CD4-positive, alpha-beta T cell treated with Interleukin-4 for 1 hour (primary cell): ENCODE measurements around the gene DPH1.
"Not testable (repeated sequence)": the region's sequence is repeated elsewhere in the genome, so short reads cannot be mapped to it uniquely, and the experiment has no call there.

Experiments used
- DNase-seq, 2 donors: peaks; one replicate each; pipeline ENCODE4 v3.0.0-alpha.2; 2020 to 2022

The DPH1 gene

DNA sequence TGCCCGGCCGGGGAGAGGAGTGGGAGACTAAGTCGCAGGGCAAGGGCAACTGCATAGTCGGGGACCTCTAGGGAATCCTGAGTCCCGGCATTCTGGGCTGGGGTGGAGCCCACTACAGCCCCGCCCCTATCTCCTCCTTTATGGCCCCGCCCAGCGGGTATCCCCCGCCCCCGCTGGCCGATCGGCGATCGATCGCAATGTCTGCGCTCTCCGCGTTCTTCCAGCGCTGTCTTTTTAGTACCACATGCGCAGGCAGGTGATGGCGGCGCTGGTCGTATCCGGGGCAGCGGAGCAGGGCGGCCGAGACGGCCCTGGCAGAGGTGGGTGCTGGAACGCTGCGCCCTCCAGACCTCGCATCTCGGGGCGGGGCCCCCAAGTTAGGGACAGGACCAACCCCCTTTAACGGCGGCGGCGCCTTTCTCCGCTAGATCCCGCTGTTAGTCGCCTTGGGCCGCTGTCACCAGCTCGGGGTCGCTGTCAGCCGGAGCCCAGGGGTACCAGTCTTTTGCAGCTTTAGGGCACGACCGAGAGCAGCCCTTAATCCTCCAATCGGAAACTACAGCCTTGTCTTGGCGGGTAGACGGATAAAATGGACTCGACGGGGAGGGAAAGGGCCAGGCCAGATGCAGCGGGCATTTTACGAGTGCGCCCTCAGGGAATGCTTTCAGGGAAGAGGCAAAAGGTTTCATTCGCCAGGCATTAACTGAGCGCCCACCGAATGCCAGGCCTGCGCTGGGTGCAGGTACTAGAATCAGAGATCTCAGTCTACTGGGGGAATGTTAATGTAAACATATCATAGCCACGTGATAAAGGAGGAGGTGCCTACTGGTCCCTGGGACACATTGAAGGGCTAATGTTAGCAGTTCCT, at the start of gene DPH1:
DPH1 (plus strand) TSS at position 243 of the 868 bp plus-strand sequence; CDS start at position 260, 17 bp downstream.
- DNase-seq = peak; percentile 86 to 88

DNA sequence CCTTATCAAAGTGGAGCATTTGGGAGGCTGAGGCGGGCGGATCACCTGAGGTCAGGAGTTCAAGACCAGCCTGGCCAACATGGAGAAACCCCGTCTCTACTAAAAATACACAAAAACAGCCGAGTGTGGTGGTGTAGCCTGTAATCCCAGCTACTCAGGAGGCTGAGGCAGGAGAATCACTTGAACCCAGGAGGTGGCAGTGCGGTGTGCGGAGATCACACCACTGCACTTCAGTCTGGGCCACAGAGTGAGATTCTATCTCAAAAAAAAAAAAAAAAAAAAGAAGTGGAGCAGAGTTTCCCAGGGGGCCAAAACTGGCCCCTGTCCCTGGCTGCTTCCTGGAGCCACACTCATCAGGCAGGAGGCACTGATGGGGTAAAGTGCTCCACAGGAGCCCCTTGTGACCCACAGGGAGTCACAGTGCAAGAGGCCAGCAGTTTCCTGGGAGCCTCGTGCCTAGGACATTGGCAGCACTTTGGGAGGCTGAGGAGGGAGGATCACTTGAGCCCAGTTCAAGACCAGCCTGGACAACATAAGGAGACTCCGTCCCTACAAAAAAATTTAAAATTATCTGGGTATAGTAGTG, 49.2 kb upstream of the DPH1 start:
- no peak for DNase-seq

DNA sequence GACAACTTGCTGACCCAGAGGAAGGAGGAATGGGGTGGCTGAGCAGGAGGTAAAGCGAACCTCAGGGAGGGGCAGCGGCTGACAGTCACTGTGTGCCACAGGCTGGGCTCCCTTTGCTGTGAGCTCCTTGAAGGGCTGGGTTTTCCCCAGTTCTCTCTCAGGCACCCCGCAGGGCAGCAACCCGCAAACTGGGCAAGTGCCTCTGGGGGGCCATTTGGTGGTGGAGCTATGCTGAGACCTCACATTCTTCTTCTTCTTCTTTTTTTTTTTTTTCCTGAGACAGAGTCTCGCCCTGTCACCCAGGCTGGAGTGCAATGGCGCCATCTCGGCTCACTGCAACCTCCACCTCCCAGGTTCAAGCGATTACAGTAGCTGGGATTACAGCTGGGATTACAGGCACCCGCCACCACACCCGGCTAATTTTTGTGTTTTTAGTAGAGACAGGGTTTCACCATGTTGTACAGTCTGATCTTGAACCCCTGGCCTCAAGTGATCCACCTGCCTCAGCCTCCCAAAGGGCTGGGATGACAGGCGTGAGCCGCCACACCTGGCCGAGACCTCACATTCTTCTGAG, 47.1 kb upstream of the DPH1 start:
- DNase-seq = not testable (repeated sequence)

DNA sequence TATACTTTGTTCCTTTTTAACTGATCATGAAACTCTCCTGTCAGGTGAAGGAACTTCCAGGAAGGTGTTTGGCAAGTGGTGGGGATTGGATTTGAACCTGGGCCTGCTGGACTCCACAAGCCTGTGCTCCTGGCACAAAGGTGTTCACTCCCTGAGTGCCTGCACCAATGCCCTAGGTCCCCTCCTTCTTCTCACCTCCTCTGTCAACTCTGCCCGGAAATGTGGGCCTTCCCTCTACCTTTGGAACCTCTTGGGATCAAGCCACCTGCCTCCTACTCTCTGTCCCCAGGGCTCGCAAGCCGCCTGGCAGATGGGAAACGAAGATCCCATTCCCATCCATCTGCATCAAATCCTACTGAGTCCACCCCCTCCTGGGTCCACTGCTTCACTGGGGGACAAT, 44.9 kb upstream of the DPH1 start:
- no peak for DNase-seq

DNA sequence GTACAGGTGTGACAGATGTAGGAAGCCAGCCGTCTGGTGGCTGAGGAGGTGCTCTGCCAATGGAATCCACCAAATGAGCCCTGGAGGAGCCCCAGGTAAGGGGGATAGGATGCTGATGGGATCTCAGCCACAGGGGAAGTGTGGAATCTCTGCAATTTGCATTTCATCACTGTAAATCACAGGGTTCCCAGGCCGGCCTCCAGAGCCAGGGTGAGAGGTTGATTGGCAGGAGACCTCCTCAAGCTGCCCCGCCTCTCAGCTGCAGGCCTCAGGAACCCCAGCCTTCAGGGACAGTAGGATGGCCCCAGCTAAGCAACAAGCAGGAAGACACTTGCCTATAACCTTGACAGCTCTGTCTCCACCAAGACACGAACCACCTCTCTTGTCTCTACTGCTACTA, 44.3 kb upstream of the DPH1 start:
- DNase-seq = no peak

DNA sequence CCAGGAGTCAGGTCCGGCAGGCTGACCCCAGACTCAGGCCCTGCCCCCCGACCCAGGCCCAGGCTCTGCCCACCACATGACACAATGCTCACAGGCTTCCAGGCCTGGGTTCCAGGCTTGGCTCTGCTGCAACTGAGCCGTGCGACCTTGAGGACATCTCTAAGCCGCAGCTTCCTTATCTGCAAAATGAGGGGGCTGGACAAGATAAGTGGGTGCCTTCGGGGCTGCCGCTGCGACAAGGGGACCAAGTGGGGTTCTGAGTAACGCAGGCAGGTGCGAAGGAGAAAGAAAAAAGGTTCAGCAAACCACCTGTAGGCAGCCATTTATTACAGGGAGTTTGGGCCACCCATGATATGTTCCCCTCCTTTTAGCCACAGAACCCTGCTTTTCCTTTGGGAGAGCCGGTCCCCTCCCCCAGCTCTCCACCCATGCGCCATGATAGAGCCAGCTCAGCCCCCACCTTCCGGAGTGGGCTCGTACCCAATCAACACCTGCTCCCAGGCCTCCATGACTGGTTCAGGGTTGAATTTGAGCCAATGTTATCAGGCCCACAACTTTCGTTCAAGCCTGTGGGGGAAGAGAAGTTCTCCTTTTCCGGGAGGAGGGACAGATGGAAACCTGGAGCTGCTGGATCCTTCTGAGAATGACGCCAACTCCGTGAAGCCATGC, 43.0 kb upstream of the DPH1 start:
- no peak for DNase-seq

DNA sequence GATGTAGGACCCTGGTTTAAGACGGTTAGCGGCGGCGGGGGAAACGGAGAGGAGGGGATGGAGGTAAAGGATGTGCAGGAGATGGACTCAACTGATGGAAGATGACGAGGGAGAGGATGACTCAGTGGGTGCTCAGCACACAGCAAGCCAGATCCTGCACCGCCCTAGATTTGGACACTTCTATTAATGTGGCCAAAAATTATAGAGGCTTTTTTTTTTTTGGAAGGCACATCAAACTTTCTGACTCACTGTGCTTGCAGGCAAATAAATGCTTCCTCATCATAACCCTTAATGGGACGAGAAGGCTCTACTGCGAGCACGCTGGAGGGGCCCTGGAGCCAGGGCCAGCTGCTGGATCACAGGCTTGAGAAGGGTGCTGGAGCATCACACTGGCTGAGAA, 40.8 kb upstream of the DPH1 start:
- no peak for DNase-seq

DNA sequence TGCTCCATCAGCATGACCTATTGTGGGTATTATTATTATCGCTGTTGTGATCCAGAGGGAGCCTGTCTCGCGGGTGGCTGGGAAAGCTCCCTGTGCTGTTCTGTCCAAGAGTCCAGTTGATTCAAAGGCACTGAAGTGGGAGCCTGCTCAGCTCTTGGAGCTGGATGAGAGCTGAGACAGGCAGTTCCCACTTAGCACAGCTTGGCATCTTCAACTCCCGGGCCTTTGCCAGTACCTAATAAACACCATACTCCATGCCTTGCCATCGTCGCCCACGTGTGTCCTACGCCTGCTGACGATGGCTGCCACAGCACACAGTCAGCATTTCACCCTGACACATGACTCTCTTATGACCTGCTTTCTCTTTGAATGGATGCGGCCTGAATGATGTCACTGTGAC, 37.4 kb upstream of the DPH1 start:
- DNase-seq = no peak

DNA sequence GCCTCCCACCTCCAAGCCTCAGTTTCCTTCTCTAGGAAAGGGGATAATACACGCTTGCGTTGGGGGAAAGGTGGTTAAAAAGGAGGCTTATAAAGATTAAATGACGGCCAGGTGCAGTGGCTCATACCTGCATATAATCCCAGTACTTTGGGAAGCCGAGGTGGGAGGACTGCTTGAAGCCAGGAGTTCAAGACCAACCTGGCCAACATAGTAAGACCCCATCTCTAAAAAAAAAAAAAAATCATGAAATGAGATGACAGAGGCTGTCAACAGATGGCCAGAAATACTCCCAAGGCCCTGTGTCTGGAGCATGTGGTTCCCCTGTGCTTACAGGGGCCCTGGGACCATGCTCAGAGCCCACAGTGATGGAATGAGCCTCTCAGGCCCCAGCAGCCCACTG, 35.2 kb upstream of the DPH1 start:
- DNase-seq = no peak

DNA sequence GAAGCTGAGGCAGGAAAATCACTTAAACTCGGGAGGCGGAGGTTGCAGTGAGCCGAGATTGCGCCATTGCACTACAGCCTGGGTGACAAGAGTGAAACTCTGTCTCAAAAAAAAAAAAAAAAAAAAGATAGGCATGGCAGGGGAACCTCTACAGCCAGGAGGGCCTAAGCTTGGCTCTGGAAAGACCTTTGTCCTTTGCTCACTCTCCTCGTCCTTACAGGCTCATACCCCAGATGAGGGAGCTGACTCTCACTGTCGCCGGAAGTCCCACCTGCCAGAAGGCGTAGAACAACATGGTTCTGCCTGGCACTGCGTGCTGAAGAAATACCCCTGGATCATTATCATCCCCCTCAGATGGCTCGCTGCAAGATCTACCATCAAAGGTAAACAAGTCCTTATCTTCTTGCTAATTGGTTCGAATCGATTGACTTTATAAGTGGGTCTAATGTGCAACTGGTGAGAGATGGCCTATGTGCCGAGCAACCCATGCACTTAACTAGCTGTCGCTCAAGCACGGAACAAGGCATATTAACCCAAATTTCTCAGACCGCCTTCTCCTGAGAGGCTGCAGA, 34.5 kb upstream of the DPH1 start:
- DNase-seq = no peak

DNA sequence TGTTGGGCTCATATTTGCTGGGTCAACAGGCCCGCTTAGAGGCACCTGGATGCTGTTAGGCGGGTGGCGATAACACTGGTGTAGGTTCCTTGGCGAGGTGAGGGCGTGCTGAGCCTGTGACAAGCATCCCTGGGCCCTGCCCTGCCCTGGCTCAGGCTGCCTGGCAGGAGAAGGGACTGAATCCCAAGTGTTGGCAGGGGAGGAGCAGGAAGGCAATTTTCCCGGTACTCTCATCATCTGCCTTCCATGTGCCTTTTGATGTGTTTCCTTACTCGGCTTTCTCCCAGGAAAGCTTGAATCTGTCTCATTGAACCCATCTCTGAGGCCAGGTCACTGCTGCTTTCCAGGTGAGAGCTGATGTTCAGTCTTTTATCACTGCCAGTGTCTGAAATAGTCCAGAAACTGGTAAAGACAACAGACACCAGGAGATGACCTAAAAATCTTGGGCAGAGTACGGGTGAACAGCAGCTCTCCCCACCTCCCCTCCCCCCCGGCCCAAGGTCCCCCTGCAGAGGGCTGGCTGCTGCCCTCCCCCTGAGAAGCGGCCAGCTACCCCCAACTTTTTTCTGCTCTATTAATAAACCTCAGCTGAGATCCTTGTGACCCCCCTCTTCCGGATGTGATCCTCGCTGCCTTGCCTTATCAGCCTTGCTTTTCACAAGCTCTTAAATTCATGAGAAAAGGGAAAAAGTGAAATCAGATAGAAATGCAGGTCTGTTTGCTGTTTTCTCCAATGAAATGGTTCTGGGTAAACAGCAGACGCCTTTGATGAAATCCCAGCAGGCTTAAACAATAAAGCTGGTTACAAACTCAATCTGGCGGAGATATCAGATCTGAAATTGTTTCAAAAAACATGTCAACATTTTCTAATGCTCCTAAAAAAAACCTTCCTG, 33.8 kb upstream of the DPH1 start:
- DNase-seq = no peak

DNA sequence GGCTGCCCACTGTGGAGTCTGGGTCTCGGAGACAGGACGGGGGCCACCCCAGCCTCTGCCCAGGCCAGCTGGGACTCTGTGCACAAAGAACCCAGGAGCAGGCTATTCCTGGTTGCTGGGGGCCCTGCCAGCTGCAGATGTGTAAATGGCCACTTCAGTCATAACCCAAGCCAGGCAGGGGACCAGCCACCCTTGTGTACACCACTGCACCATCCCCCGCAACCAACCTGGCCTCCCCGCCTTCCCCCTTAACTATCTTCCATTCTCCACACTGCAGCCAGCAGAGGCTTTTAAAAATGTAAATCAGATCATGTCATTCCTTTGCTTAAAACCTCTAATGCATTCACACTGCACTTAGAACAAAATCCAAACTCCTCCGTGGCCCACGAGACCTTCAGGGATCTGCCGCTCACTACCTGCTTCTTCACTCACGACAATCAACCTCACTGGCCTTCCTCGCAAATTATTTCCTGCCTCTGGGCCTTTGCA, 33.1 kb upstream of the DPH1 start:
- no peak for DNase-seq

DNA sequence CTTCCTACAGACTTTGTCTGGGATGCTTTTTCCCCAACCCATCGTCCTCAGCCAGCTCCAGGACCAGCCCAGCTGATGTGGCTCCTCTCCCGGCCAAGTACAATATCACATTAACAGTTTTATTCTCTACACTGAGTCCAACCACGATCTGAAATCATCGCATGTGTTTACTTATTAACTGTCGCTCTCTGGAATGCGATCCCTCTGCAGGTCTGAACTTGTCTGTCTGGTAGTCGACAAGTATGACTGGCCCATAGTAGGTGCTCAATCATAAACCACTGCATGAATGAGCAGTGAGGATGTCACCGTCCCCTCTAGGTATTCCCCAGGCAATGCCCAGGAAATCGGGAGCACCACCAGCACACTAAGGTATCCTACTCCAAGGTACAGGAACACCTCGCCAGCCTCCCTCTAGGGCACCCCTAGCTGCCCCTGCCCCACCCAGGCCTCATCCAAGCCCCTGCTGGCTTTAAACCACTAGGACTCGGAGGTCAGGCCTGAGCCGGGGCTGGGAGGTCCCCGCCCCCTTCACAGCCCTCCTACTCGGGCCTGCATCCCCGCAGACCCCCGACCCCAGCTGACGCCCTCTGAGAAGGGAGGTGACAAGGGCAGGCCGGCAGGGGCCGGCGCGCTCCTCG, 32.5 kb upstream of the DPH1 start:
- no peak for DNase-seq

DNA sequence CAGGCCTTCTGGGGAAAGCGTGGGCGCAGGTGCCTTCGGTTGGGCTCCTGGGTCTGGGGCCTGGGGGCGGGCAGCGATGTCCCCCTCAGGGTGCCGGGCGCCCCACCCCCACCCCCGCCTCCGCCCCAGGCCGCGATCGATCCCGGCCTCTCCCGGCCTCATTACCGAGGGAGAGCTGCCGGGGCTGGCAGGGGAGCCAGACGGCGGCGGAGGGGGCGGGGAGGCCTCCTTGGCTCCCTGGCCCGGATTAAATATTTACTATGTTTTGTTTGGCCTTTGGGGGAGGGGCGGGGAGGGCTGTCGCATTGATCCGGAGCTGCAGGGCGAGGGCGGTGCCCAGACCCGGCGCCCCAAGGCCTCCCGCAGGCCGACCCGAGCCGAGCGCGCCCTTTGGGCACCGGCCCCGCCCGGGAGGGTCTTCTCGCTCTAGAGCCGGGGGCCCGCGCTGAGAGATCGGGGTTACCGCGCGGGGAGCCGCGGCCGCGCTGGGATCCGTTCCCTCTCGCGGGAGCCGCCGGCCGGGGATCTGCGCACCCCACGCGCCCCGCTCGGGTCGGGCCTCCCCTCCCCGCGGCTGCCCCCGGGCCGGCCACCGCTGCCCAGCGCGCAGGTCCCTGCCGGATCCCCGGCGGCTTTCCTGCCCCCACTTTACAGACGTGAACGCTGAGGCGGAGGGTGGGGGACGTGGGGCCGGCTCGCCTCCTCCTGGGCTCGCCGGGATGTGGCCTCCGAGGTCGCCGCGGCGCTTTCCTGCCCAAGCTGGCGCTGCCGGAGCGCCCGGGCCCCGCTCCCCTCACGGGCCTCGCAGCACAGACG, 31.8 kb upstream of the DPH1 start:
- DNase-seq = no peak

DNA sequence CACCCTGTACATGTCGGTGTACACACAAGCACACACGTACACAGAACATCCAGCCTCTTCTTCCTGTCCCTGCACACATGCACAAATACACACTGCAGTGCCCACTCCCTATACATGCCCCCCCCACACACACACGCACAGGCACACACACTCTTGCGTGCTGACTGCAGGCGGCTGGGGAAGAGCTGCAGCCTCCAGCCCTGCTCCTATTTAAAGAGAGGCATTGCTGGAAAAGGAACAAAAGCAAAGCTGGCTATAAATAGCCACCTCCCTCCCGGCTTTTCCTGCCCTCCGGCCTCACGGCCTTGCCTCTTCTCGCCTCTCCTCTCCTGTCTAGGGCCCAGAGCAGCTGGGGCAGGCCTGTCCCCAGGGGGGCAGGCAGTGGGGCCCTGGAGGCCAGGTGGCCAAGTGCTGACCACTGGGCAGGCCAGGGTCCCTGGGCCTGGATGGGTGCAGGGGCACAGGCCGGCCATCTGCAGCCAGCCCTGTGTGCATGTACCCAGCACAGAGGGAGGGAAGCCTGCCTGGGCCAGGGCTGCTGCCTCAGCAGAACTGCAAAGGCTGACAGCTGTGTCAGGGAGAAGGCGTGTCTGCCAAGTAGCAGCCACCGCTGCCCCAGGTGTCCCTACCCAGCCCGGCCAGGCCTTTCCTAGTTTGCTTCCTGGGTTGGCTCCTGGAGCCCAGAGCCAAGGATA, 30.2 kb upstream of the DPH1 start:
- no peak for DNase-seq

DNA sequence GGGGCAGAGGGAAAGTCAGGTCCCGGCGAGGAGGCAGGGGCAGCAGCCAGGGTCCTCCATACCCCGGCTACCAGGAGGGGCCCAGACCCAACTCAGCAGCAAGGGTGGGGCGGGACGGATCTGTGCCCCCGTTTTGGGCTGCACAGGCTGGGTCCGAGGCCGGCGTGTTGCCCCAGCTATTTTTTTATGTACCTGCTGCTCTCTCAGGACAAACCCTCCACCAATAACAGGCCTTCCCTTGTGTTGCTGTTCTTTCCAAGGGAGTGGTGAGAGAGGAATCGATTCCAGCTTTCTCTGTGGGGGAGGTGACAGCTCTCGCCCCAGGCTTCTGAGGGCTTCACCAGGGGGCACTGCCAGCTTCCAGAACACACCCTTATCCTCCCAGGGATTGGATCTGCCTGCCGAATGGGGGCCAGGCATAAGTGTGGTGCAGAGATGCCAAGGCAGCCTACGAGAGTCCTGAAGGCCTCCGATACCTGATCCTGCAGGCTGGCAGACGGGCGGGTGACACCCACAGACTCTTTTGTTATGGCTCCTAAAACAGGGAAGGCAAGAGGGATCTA, 27.1 kb upstream of the DPH1 start:
- DNase-seq = no peak

DNA sequence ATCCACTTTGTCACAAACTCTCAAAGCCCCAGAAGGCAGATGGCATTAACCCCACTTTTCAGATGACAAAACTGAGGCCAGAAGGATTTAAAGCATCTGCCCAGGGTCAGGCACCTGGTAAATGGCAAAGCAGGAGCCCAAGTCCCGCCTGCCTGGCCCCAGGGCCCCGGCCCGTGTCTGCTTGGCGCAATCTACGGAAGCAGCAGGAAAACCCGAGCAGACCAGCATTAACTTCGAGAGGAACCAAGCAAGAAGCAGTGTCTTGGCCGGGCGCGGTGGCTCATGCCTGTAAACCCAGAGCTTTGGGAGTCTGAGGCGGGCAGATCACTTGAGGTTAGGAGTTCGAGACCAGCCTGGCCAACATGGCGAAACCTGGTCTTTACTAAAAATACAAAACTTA, 26.4 kb upstream of the DPH1 start:
- no peak for DNase-seq

DNA sequence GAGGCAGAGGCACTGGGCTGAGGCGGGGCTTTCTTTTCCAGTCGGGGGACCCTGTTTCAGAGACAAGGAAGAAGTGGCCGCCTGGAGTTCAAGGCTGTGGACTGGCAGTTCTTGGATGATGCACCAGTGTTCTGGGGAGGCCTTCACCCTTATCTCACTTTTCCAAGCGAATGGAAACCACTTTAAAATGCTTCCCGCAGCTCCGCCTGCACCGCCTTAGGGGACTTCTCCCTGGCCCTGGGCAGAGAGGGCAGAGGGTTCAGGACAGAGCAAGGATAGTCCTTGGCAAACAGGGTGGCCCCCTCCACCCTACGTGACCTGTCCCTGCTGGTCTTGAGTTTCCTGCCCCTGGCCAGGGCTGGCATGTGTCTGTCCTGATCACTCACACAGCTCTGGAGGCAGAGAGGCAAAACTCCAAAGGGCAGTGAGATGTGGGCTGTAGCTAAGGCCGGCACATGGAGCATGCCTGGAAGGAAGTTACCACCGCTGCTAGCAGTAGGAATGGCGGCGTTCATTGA, 25.5 kb upstream of the DPH1 start:
- DNase-seq = no peak

DNA sequence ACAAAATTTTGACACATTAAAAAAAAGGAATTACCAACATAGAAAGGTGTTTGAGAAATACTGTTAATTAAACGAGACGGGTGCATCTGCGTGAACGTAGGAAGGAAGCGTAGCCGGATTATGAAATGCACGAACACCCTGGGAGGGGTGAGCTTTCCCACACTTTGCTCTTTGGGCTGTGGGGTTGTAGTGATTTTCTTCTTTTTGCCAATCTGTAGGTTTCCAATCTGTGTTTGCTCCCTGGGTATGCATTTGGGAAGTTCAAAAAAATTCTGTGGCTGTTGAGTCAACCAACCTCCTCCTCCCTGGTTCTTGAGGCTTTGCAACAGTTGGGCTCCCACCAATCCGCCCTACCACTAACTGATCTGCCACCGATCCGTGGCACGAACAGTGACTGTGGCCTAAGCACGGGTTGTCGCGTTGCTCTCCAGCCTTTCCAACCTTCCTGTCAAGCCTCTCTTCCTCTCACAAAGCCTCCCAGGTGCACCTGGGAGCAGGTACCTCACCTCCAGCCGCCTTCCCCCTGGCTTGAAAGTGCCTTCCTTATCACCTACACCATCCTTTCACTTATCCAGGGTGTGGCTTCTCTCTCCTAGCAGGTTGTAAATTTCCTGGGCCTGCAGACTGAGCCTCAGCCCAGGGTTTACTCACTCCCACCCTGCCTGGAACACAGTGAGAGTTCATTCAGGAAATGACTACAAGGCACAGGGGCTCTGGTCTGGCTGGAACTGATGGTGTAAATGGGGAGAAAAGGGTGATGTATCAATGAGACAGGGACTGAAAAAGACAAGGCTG, 21.4 kb upstream of the DPH1 start:
- no peak for DNase-seq
